HG03095 (cell line): ENCODE measurements around the gene UBQLN1.
A peak's percentile ranks its signal among the peaks of the same experiment; 100 is the strongest.
"Not testable (repeated sequence)": the region's sequence is repeated elsewhere in the genome, so short reads cannot be mapped to it uniquely, and the experiment has no call there.

Experiments used
- ATAC-seq: cut with Tn5 transposase; IDR thresholded peaks from one replicate; pipeline ENCODE4 v1.9.1; 2021; ENCODE audit warnings: moderate library complexity; ENCODE audit not compliant: unreplicated experiment

UBQLN1 gene

DNA sequence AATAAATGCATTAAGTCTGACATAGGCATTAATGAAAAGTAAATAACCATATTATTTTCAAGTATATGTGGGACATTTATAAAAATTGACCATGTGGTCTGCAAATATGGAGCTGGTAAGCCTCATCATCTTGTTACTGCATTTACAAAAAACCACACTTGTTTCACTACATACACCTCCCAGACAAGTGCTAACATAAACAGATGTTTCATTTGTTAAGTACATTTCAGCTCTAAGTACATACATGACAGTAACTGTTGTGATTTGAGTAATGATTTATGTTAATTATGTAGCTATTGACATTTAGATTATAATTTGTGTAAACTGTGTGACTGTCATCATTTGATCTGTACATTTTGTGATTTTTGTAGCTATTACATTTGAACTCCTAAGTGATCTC, 70.9 kb downstream of the UBQLN1 start:
- ATAC-seq: no peak

DNA sequence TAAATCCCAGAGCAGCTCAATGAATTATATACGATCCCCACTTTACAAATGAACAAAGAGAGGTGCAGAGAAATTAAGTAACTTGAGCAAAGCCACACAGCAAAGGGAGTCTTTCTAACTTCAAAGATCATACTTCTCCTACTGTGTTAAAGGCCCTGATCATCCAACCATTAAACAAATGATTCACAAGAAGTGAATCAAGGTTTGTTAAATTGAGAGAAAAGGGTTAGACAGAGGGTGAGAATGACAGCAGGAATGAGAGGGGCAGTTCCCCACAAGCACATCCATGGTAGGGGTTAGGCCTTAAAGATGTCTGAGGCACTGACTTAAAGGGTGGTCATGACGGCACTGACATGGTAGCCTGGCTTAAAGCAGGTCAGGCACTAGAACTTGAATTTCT, 74.1 kb downstream of the UBQLN1 start:
- no peak for ATAC-seq

DNA sequence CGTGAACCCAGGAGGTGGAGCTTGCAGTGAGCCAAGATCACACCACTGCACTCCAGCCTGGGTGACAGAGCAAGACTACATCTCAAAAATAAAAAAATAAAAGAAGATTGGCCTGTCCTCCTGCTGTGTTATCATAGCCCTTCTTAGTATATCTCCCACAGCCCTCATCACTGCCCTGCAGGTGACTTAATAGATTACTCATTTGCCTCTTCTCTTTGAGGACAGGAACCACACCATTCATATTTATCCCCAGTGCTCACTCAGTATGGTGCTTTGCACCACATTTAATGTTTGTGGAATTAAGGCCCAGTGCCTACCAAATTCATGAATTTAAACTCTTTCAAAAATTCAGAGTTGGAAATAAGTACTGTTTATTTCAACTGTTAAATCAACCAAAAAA, 74.5 kb downstream of the UBQLN1 start:
- ATAC-seq: no peak

DNA sequence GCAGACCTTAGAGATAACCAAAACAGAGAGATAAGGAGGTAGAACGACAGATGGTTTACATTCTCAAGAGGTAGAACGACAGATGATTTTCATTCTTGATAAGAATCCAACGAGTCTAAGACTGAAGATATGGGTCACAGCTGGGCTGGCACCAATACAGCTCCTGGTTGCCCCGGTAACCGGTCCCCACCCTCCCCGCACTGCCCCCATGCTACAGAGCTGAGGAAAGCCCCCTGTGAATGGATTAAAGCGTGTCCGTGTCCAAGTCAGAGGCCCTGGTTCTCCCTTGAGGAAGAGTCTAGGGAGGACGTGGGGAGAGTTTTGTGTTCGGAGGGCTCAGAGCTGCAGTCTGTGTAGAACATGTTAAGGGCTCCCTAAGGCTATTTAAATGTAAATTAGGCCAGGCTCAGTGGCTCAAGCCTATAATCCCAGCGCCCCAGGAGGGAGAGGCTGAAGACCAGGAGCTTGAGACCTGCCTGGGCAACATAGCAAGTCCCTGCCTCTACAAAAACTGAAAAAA, 76.8 kb downstream of the UBQLN1 start:
- ATAC-seq: no peak

DNA sequence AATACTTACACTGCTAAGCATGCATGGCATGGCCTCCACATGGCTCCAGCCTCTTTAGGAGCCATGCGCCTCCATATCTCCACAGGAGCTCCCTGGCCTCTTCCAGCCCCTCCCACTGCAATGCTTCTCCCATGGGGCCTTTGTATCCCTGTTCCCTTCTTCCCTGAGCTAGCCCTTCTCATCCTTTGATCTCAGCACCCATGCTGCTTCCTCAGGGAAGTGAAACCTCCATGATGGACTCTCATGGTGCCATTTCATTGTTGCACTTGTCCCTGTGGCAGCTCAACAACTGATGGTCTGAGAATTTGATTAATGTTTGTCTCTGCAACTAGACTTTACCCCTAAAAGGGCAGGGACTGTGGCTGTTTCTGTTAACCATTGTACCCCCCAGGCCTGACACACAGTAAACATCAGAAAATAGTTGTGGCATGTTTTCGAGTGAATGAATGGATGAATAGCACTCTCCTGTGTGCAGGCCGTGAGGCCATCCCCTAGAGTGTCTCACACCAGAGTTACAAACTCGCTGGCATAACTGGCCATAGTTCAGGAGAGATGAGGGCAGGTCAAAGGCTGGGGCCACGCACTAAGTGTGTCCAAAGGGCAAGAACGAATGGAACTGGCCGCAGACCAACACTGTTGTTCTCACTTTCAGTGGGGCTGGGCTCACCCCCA, 78.2 kb downstream of the UBQLN1 start:
- no peak for ATAC-seq

DNA sequence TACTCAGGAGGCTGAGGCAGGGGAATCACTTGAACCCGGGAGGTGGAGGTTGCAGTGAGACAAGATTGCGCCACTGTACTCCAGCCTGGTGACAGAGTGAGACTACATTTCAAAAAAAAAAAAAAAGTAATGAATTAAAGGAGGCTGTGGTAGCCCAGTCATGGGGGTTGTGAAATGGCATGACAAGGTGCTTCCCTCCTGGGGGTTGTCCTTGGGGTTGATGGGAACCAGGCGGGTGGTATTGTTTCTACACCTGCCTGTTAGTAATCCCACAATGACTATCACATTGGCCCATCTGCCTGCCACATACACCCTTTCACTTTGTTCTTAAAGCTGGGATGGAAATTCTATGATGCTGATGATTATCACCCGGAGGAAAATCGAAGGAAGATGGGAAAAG, 79.2 kb downstream of the UBQLN1 start:
- no peak for ATAC-seq

DNA sequence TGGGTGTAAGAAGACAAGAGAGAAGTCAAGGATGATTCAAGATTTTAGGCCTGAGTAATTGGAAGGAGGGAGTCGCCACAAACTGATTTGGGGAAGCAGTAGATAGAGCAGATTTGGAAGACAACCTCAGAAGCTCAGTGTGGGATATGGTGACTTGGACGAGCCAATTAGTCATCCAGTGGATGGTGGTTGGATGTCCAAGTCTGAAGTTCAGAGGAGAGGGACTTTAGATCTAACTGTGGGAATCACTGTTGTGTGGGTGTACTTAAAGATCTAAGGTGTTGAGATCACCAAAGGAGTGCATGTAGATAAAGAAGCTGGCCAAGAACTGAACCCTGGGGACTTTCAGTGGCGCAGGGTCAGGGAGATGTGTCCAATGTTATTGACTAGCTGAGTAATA, 82.6 kb downstream of the UBQLN1 start:
- no peak for ATAC-seq

DNA sequence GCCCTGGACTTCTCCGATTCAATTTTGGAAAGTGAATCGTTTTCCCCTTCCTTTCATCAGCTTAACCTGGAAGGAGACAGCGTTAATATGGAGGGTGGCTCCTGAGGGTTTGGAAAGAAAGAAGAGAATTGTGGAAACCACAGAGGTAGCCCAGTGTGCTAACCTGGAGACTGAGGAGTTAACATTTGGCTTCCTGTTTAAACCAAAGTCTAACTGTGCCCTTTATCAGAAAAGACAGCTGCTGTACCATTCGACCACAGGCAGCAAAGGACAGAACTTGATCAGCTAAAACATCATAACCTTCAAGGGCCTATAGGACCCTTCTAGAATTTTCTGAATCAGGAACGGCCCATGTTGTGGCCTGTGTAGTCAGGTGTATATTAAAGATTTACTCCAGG, 84.1 kb downstream of the UBQLN1 start:
- ATAC-seq: peak; percentile 22

DNA sequence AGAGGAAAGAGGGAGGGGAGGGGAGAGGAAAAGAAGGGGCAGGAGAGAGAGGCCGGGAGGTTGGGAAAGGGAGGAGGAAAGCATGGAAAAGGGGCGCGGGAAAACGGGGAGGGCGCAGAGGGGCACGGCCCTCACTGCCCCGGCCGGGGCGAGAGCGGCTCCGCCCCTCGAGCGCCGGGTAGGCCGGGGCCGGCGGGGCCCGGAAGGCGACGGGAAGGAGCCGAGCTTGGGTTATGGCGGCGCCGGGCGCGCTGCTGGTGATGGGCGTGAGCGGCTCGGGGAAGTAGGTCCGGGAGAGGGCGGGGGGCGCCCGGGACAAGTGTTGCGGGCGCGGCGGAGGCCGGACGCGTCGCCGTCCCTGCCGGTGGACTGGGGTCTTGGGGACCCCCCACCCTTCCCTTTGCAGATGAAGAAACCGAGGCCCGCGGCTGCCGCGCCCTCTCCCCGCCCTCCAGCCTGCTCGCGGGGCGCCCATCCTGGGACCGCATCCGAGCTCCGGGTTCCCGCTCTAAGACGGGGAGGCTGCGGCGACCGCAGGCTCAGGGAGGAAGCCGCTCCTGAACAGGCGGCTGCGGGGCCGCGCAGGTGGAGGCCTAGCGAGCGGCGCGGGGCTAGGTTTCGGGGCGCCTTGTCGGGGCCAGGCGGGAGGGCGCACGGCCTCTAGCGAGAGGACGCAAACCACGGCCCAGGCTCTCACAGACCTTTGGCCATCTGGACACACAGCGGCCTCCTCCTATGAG, 84.6 kb downstream of the UBQLN1 start, which contains the start of gene IDNK:
IDNK (plus strand) TSS at position 205 of the 740 bp plus-strand sequence; CDS start at position 234, 29 bp downstream.
- ATAC-seq: peak; percentile 80

DNA sequence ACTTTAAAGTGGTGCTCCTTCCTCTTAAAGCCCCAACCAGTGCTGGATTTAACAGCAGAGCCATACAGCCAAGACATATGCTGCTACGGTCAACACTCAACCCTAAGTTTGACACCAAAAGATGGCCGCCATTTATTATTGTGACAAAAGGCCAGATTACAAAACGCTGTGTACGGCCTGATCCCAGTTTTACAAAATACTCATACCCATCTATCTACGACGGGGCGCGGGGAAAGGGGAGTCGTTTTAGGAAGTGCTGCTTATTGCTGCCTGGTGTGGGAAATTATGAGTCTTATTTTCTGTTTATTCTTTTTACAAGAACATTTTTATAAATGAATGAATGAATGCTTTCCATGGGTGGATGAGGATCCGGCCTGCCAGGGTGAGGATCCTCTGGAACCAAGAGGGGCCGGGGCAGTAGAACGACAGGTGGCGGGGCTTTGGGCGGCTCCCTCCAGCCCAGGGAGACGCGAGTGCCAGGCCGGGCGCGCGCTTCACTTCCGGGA, 85.3 kb downstream of the UBQLN1 start:
- peak; percentile 50 for ATAC-seq

DNA sequence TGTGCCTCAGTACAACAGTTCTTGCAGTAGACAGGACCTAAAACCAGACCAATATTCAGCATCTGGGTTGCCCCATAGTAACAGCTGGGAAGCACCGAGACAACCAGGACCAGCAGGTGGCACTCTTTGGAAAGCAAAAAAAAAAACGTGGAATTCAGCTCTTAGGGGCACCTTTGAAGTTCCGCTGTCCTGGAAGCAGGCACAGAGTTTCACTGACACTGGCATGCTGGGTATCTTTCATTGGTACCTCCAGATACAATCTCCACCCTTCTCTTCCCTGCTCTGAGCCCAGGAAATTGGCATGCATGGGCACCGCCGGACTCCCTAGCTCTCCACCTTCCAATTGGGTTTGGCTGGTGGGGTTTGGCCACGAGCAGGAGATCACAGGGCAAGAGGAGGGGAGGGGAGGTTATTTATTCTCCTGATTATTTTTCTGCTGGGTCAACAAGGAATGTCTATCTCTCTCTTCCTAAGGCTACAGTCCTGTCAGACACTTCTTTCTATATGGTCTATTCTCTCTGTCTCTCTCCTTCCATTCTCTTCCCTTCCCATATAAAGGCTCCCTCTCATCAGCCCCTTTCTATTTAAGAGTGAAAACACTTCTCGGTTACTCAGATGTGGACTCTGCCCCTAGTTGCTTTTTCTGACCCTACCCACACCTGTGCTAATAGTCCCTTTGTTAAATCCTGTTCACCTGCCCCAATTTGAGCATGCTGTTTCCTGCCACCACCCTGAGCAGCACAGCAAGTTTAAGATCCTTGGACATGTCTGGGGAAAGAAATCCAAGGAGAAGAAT, 86.7 kb downstream of the UBQLN1 start:
- no peak for ATAC-seq

DNA sequence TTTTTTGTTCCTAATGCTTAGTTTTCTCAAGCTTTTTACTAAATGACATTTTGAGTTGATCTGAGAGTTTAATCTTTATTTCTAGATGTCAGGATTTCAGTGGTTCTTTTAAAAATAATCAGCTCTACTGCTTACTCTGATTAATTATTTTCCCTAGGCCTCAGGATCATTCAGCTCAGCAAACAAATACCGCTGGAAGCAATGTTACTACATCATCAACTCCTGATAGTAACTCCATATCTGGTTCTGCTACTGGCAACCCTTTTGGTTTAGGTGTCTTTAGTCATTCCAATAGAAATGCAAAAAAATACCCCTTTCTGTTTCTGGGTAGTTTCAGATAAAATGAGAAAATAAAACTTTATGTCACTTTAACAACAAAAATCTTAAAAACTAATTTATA, 90.5 kb downstream of the UBQLN1 start:
- no peak for ATAC-seq

DNA sequence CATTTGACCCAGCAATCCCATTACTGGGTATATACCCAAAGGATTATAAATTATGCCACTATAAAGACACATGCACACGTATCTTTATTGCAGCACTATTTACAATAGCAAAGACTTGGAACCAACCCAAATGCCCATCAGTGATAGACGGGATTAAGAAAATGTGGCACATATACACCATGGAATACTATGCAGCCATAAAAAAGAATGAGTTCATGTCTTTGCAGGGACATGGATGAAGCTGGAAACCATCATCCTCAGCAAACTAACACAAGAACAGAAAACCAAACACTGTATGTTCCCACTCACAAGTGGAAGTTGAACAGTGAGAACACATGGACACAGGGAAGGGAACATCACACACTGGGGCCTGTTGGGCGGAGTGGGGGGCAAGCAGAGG, 94.5 kb downstream of the UBQLN1 start:
- not testable (repeated sequence) for ATAC-seq
